GM18868 (cell line): ENCODE data around the gene MAGI2.

ENCODE experiments used
- ATAC-seq: cut with Tn5 transposase; IDR thresholded peaks from one replicate; pipeline ENCODE4 v1.9.1; 2021; ENCODE audit warnings: mild to moderate bottlenecking, moderate library complexity; ENCODE audit not compliant: unreplicated experiment

The MAGI2 gene

GRCh38 chr7:78684201-78684600 is 769.3 kb downstream of the MAGI2 start:
- no peak for ATAC-seq

- no peak for ATAC-seq
Measured at GRCh38 chr7:78683566-78683965, 769.9 kb downstream of the MAGI2 start.

DNA sequence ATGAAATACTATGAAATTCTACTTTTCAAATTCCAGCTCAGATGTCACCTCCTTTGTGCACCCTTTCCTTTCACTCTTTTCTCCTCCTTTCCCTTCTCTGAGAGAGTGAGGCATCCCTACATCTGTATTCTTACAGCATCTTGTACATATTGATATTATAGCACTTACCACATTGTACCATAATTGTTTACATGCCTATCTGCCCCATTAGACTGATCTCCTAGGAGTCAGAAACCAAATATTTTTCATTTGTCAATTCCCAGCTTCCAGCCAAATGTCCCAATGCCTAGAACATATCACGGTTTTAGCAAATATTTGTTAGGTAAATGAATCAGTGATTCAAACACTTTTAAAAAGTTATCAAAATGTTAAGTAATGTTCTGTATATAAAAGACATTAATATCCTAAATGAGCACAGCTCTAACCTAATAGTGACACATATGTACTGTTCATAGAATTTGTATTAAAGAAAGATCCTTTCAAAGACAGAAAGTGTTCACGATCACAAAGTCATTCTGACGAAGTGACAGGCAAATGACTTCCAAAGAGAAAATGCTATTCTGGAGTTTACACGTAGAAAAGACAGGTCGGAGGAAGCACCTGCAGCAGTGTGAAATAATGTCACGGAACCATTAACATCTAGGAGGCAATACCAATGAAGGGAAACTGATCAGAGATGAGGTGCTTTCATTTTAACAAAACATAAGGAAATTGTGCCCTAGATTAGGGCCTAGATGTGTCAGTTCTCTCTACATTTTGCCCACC is 774.2 kb downstream of the MAGI2 start:
- ATAC-seq = no peak

- ATAC-seq = no peak
Measured at GRCh38 chr7:78677391-78677790, 776.1 kb downstream of the MAGI2 start.

DNA sequence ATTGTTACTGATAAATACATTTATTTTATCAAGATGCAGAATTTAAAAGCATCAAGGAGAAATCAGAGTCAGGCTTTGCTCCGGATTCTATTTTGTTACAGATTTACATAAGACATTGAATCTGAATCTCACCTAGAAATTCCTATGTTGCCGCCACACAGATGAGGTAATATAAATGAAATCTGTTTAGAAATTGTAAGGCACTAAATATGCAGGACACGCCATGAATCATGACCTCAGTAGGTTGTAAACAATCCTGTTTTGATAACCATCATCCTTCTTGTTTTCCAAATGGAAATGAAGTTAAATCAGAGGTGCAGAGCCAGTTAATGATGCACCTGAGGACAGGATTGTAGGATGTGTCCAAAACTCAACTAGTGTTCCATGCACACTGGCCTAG is 778.0 kb downstream of the MAGI2 start:
- no peak for ATAC-seq

DNA sequence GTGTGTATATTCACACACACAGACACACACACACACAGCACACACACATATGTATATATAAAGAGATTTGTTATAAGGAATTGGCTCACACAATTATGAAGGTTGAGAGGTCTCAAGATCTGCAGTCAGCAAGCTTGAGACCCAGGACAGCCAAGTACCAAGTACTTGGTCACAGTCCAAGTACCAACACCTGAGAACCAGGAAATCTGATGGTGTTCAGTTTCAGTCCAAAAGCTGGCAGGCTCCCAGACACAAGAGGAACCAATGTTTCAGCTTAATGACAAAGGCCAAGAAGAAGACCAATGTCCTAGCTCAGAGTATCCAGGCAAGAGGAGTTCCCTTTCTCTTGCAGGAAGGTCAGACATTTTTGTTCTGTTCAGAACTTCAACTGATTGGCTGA is 780.2 kb downstream of the MAGI2 start:
- no peak for ATAC-seq

- no peak for ATAC-seq
Measured at GRCh38 chr7:78662939-78663338, 790.5 kb downstream of the MAGI2 start.

DNA sequence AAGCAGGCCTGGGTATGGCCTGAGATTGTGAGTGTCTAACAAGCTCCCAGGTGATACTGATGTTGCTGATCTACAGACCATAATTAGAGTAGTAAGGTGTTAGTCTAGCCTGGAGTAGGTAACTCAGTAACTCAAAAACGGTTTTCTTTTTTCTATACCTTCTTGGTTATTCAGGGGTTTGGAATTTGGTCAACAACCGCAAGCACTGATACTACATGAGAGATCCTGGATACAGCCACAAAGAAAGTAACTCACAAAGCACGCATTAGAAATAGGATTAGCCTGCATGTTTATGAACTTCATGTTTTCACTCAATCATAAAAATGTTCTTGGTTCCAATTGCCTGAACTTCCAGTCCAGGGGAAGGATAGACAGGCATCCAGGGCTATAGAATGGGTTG is 803.5 kb downstream of the MAGI2 start:
- no peak for ATAC-seq

GRCh38 chr7:78649236-78649635 is 804.2 kb downstream of the MAGI2 start:
- ATAC-seq = no peak

DNA sequence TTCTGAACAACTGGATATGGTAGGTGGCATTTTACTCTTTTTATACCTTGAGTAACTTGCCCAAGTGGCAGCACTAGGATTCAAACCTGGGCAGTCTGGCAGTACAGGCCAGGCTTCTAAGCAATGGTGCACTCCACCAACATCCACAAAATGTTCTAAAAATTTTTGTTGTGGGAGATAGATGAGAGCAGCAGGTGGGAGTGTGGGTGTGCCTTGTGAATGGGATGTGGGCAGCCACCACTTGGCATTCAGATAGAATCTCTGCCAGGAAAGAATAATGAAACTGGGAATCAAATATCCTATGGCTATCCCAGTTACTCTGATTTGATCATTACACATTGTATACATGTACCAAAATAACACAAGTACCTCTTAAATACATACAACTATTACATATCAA is 810.7 kb downstream of the MAGI2 start:
- ATAC-seq = no peak

GRCh38 chr7:78638364-78638763 is 815.1 kb downstream of the MAGI2 start:
- ATAC-seq = no peak

DNA sequence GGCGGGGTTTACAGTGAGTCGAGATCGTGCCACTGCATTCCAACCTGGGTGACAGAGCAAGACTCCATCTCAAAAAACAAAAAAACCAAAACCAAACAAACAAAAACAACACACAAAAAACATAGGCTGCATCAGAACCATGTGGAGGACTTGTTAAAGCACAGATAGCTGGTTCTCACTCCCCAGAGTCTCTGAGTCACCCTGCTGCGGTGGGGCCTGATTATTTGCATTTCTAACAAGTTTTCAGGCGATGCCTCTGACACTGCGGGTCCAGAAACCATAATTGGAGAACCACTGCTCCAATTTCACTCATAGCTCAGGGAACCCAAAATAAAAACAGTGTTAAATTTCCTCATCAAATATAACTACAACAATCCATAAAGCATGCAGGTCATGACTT is 816.7 kb downstream of the MAGI2 start:
- no peak for ATAC-seq

DNA sequence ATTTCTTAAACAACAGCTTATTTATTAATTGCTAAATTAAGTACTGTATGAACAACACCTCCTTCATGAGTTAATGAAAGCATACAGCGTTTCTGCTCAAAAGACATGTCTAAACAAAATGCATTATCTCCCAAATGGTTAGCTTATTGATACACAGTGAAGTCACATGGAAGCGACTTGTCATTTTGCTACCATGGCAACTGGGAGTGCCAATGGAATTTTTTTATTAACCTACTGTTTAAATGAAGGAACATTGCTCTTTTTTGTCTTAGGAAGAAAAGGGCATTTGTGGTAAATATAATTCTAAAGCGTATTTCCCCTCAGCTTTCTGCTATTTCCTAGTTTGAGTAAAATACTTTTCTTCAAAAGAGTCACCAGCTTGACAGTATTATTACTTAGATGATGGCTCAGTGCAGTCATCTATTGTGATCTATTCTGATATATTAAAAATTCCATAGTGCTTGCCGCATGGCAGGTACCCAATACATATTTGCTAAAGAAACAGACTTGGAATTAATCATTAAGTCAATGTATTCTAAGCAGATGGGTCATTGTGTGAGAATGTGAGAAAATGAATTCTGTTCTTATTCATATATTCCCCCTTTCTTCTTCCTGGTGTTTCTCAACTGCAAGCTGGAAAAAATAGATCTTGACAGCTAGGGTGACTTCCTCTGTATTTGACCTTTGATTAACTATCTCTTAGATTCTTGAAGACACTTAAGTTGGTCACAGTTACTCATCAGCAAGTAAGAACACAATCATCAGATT is 818.3 kb downstream of the MAGI2 start:
- ATAC-seq = no peak

DNA sequence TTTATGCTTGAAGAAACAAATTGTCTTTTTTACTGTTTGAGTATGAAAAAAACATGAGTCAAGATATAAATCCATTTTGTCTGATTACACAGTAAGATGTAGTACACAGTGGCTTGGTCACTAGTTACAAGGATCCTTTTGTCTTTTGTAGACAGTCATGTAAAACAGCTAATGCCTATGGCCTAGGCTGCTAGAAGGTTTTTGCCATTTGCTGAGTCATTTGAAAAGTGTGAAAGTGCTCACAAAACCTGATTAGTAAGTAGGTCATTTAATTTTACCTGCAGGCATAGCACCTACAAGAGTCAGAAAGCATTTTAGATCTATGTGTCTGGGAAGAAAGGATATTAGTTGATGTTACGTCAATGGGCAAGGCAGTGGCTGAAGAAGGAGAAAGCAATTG is 819.4 kb downstream of the MAGI2 start:
- ATAC-seq = no peak

GRCh38 chr7:78620920-78621319 is 832.5 kb downstream of the MAGI2 start:
- no peak for ATAC-seq

DNA sequence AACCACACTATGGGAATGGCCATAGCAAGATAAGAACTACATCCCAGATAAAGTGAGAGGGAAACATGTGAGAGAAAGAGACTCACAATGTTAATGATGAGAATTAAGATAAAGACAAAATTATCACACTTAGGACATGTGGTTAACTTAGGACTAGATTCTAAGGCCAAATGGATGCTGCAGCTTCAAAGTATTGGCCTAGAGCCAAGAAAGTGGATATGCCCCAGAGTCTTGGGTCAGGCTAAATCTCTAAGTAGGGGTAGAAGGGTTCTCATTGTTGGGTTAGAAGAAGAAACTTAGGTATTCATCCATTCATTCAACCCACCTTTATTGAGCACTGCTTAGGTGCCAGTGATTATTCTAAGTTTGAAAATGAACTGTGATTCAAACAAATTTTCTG is 836.9 kb downstream of the MAGI2 start:
- ATAC-seq = no peak

DNA sequence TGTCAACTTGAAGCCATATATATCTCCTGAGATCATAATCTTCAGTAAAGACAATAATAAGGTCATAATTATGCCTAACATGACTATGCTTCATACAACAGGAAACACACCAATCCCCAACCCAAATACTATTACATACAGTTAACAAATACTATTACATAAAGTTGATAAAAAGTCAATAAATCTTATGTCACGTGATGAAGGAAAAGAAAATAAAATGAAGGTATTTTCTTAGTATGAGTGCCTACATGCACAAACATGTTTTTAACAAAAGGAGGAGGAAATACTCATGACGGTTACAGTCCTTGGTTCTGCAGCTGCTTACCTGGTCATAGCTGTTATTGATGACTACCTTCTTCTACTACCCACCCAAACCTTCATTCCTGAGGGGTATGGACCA is 844.2 kb downstream of the MAGI2 start:
- no peak for ATAC-seq

DNA sequence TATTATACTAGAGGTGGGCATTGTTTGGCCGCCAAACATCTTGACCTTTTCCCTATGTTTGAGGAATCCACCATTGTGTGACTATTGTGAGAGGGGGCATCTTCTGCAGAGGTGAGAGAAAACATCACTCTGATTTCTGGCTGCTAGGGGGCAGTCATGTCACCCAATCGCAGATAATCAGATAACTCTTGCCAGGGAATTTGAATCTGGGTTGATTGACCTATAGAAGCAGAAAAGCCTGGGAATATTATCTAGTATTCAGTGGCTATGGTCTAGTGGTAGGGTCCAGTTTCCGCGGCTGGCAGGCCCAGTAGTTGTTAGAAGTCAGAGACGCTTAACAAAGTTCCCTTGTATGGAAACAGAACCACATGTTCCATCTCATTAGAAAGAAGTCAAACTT is 846.4 kb downstream of the MAGI2 start:
- no peak for ATAC-seq

DNA sequence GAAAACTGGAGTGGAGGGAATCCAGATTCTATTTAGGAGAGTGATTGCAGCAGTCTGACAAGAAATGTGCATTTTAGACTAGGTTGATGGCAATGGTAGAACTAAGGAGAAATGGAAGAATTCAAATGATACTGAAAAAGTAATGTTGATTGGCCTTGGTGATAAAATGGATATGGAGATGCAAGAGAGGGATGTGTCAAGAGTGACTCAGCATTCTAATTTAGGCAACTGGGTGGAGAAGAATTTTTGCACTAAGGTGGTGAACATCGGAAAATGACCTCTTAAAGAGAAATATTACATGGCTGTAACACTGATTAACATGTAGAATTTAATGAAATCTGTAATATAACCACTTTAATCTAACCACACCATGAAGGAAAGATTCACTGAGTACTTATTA is 848.3 kb downstream of the MAGI2 start:
- no peak for ATAC-seq

GRCh38 chr7:78601728-78602127 is 851.7 kb downstream of the MAGI2 start:
- ATAC-seq = no peak

DNA sequence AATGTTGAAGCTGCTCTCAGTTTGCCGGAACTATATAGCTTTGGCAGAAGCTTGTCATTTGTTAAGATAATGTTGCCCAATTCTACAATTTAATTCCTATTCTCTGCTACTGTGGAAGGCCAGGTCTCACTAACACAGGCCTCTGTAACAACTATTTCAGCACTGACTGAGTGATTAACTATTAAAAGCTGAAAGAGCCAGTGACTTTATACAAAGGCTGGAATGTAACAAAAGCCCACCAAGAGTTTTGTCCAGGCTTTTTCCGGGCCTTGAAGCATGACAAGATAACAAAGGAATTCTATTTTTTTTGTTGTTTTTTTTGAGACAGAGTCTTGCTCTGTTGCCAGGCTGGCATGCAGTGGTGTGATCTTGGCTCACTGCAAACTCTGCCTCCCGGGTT is 859.3 kb downstream of the MAGI2 start:
- no peak for ATAC-seq

GRCh38 chr7:78588393-78588792 is 865.1 kb downstream of the MAGI2 start:
- no peak for ATAC-seq
